Putamen (tissue), 1 donor: ENCODE measurements around the gene SDK1.
"Not testable (repeated sequence)": the region's sequence is repeated elsewhere in the genome, so short reads cannot be mapped to it uniquely, and the experiment has no call there.

Source experiments
- DNase-seq: peaks from one replicate; pipeline ENCODE4 v3.0.0-alpha.2; 2016; ENCODE audit warnings: low spot score

The SDK1 gene

GRCh38 chr7:4225881-4226523, 925.0 kb downstream of the SDK1 start:
- no peak for DNase-seq

- DNase-seq: no peak
Observed at GRCh38 chr7:4226524-4226882, 925.5 kb downstream of the SDK1 start.

GRCh38 chr7:4227105-4228010, 926.3 kb downstream of the SDK1 start:
- no peak for DNase-seq

DNA sequence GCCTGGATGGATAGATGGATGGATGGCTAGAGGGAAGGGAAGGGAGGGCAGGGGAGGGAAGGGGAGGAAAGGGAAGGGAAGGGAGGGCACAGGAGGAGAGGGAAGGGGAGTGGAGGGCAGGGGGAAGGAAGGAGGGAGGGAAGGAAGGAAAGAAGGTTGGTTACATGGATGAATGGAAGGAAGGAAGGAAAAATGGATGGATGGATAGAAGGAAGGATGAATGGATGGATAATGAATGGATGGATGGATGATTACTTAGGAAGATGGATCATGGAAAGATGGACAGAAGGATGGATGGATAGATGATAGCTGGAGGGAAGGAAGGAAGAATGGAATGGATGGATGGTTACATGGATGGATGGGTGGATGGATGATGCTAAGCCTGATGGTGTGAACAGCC, 929.3 kb downstream of the SDK1 start:
- DNase-seq: no peak

- DNase-seq: no peak
Observed at GRCh38 chr7:4233146-4233545, 932.1 kb downstream of the SDK1 start.

DNA sequence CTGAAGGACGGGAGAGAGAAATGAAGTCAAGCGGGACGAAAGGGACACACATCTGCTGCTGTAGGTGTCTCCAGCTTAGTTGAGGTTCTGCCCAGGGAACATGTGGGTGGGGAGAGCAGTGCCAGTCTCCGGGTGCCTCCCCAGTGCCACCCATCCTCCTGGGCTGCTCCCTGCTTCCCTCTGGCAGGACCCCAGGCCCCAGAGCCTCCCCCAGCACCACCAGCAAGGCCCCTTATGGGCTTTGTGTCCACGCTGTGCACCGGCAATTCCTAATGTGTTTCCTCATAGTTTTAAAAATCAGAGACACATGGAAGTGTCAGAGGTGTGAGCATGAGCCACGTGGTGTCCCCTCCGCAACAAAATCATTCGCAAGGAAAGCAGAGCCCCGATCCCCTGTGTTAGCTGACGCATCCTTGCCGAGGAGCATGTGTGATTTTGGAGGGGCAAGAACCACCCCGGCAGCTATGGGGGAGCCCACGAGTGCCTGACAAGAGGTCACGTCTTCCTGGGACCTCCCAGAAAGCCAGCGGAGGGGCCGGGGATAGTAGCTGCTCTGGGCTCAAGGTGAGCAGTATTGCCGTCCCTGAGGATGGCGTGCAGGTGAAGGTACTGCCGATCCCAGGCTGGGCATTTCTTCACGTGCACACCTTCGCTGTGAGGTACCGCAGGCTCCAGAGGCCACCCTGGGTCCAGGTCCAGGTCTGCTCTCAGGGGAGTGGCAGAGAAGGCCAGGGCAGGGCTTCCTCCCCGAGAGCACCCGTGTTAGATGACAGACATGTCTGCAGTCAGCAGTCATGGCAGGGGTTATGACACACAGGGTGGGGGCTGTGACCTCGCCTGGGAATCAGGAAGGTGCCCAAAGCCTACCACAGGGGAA, 932.8 kb downstream of the SDK1 start:
- DNase-seq: no peak

DNA sequence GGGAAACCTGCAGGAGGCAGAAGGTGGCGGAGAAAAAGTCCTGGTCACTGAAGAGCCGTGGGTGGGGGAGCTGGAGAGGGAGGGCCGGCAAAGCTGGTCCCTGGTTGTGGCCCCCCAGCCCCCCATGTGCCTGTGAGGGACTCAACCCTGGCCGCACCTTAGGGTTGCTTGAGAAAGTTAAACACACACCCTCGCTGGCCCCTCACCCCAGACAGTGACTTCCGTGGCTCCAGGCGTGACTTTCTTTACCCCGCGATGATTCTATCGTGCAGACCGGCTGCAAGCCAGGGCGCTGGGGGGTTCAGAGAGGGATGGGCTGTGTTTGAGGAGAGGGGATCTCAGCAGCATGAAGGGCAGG, 933.4 kb downstream of the SDK1 start:
- no peak for DNase-seq

GRCh38 chr7:4234886-4235285, 933.8 kb downstream of the SDK1 start:
- no peak for DNase-seq

- DNase-seq: no peak
Observed at GRCh38 chr7:4235596-4235995, 934.5 kb downstream of the SDK1 start.

DNA sequence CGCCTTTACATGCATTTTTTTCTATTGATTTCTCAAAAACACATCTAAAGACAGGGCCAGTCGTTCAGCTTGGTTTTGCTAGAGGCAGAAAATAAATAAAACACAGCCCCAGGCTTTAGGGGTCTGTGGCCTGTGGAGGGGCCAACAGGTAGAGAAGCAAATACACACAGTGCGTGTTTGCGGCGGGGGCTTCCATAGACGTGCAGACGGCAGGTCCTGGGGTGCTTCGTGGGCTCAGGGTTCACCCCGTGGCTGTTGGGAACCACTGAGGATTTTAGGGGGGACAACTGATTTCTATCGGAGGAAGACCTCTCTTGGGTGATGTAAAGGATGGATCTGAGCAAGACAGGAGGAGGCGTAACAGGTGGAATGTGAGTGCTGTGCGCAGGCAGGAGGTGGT, 935.3 kb downstream of the SDK1 start:
- no peak for DNase-seq

DNA sequence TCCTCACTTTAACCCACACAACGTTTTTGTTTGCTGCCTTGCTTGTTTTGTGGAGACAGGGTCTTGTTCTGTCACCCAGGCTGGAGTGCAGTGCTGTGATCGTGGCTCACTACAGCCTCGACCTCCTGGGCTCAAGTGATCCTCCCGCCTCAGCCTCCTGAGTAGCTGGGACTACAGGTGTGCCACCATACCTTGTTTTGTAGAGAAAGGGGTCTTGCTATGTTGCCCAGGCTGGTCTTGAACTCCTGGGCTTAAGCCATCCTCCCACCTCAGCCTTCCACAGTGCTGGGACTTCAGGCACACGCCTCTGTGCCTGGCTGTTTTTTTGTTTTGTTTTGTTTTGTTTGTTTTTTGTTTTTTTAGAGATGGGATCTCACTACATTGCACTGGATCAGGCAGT, 935.8 kb downstream of the SDK1 start:
- DNase-seq: not testable (repeated sequence)

- DNase-seq: no peak
Observed at GRCh38 chr7:4237296-4238235, 936.5 kb downstream of the SDK1 start.

DNA sequence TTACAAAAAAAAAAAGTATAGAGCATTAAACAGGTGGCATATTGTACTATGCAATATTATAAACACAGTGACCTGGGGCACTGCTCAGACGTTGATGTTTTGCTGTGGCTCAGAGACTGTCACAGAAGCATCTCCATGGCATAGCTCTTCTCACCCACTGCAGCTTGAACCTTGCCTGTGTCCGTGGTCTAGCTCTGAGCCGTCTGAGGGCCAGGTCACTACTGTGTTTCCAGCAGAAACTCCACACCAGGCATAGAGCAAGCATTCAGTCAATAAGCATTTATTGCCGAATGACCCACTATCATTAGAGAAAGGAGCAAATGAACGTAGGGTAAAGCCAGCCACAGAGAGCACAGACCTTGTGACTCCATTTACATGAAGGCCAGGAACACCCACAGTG, 937.8 kb downstream of the SDK1 start:
- DNase-seq: no peak

DNA sequence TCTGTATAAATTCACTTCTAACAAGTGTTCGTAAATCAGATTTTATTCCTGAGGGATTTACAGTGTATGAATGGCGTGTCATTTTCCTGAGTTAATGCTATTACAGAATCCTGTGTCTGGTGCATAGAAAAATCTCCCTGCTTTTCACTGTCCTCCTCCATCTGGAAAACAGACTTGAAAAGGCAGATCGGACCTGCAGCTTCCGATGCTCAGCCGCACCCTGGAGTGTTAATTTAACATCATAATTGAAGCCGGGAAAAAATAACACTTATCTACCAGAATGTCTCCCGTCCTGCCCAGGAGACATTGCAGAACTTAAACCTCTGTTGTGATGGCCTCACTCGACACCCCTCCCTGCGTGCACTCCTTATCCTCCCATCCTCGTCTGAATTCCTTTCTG, 939.0 kb downstream of the SDK1 start:
- no peak for DNase-seq

GRCh38 chr7:4240520-4241303, 939.7 kb downstream of the SDK1 start:
- no peak for DNase-seq

GRCh38 chr7:4241304-4241612, 940.2 kb downstream of the SDK1 start:
- DNase-seq: no peak

- no peak for DNase-seq
Observed at GRCh38 chr7:4241791-4242190, 940.7 kb downstream of the SDK1 start.

- no peak for DNase-seq
Observed at GRCh38 chr7:4242706-4243105, 941.7 kb downstream of the SDK1 start.

- no peak for DNase-seq
Observed at GRCh38 chr7:4244041-4244440, 943.0 kb downstream of the SDK1 start.

GRCh38 chr7:4244635-4245034, 943.6 kb downstream of the SDK1 start:
- DNase-seq: no peak
